HepG2 (cell line): ENCODE data around the gene GATD1. TPM values are rescaled to one million over a fixed set of nuclear protein-coding genes. Genes with fewer than 3 reads are reported as not detected.

ENCODE experiments used
- MEF2D ChIP-seq: sonication (generic); formaldehyde crosslinking; IDR thresholded peaks from 2 replicates; pipeline ENCODE4 v1.5.1; 2020; ENCODE audit warnings: mild to moderate bottlenecking, missing genetic modification reagents
- MEIS1 ChIP-seq: sonication (generic); formaldehyde crosslinking; IDR thresholded peaks from 2 replicates; pipeline ENCODE4 v1.9.0; 2021; ENCODE audit warnings: mild to moderate bottlenecking, missing genetic modification reagents, moderate library complexity, borderline replicate concordance
- RAD21 ChIP-seq: fragments of 450-650 bp; formaldehyde crosslinking; IDR thresholded peaks from 2 replicates; pipeline ENCODE4 v1.5.0; 2020; ENCODE audit warnings: mild to moderate bottlenecking
- RAD51 ChIP-seq: fragments of 450-650 bp; IDR thresholded peaks from 2 replicates; pipeline ENCODE4 v1.6.1; 2016; ENCODE audit warnings: borderline replicate concordance
- RCOR2 ChIP-seq: IDR thresholded peaks from 2 replicates; pipeline ENCODE4 v1.6.1; 2016; ENCODE audit warnings: missing biosample characterization, missing genetic modification reagents
- ZBTB38 ChIP-seq: sonication (generic); formaldehyde crosslinking; IDR thresholded peaks from 2 replicates; pipeline ENCODE4 v1.5.1; 2020; ENCODE audit warnings: mild to moderate bottlenecking, missing genetic modification reagents
- ZC3H4 ChIP-seq: sonication (generic); formaldehyde crosslinking; IDR thresholded peaks from 2 replicates; pipeline ENCODE4 v1.4.0; 2020; ENCODE audit warnings: missing genetic modification reagents, borderline replicate concordance
- ZNF567 ChIP-seq: sonication (generic); formaldehyde crosslinking; IDR thresholded peaks from 2 replicates; pipeline ENCODE4 v1.8.1; 2023; ENCODE audit warnings: mild to moderate bottlenecking, missing genetic modification reagents, borderline replicate concordance
- ZNF674 ChIP-seq: sonication (generic); formaldehyde crosslinking; IDR thresholded peaks from 2 replicates; pipeline ENCODE4 v1.5.0; 2020; ENCODE audit warnings: low read depth, mild to moderate bottlenecking, missing genetic modification reagents
- polyA plus RNA-seq, 8 experiments: library from polyadenylated mRNA; depleted of rRNA in 3 of 8; stranded (reverse) in 7 of 8; unstranded in 1 of 8; fragments of >200 nt; fragmentation: Illumina TruSeq in 4 of 8; extraction: Trizol in 4 of 8; gene quantifications; 2 replicates each; pipeline versions ENCODE4 v1.2.1 to v1.2.3, GENCODE V29; 2011 to 2016; ENCODE audit warnings: low read depth in 4 of 8, missing spikeins in 1 of 8, mixed read lengths in 1 of 8; ENCODE audit not compliant: insufficient read depth in 1 of 8
- total RNA-seq, 5 experiments: library from RNA; depleted of rRNA; stranded (reverse); fragments of >200 nt; fragmentation: Illumina TruSeq; extraction: Trizol; gene quantifications; 2 replicates each; pipeline ENCODE4 v1.2.3, GENCODE V29; 2016; ENCODE audit warnings: low read depth in 1 of 5
- TF ChIP-seq, protein P1 (sequence below): sonication (generic); formaldehyde crosslinking; IDR thresholded peaks from 2 replicates; pipeline ENCODE4 v1.4.0; 2020; ENCODE audit warnings: missing genetic modification reagents
- TF ChIP-seq, protein P2 (sequence below): sonication (generic); formaldehyde crosslinking; IDR thresholded peaks from 2 replicates; pipeline ENCODE4 v1.4.0; 2020; ENCODE audit warnings: missing genetic modification reagents
- TF ChIP-seq, protein P3 (sequence below): sonication (generic); formaldehyde crosslinking; IDR thresholded peaks from 2 replicates; pipeline ENCODE4 v1.4.0; 2020; ENCODE audit warnings: missing genetic modification reagents
- TF ChIP-seq, protein P4 (sequence below): sonication (generic); formaldehyde crosslinking; IDR thresholded peaks from 2 replicates; pipeline ENCODE4 v1.8.0; 2022; ENCODE audit warnings: missing genetic modification reagents, low read depth, mild to moderate bottlenecking, borderline replicate concordance
- TF ChIP-seq, protein P5 (sequence below): sonication (generic); formaldehyde crosslinking; IDR thresholded peaks from 2 replicates; pipeline ENCODE4 v1.4.0; 2020; ENCODE audit warnings: mild to moderate bottlenecking, missing genetic modification reagents

The GATD1 gene
- total and polyA plus RNA-seq, 2 of the 13 experiments (the other 11 are each of a cell fraction or from before 2014, with no cell fraction given), result 31.3 to 60.5 TPM

DNA sequence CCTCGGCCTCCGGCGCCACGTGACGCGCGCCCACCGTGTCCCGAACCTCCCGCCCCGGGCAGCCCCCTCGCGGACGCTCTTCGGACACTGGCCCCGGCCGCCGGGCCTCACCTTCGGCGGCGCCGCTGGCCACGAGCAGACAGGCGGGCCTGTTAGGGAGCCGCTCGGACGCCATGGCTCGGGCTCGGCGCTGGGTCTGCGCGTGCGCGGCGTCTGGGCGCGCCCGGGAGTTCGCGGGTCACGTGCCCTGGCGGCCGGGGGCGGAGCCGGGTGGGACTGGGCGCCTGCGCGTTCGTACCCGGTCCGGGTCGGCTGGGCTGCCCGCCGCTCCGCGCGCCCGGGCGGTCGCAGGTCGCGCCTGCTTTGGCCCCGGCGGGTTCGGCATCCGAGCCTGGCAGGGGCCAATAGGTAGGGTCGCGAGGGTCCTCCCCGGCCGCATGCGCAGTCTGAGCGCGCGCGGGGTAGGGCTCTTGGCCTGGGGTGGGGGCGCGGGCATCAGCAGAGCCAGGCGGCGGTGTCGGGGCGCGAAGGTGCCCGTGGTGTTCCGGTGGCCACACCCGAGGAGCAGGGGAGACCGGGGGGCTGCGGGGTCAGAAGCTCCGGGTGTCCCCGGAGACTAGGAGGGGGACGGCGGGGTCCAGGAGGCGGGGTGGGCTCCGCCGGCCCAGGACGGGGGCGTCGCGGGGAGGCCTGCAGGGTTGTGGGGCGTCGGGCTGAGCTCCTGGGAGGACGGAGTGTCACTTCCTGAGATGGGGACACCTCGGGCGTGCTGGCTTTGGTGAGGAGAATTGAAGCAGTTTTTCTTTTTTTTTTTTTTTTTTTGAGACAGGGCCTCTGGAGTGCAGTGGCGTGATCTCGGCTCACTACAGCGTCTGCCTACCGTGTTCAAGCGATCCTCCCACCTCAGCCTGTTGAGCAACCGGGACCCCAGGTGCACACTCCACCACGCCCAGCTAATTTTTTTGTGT lies at the start of gene GATD1 (continued):
- TF ChIP-seq, protein P1, sequence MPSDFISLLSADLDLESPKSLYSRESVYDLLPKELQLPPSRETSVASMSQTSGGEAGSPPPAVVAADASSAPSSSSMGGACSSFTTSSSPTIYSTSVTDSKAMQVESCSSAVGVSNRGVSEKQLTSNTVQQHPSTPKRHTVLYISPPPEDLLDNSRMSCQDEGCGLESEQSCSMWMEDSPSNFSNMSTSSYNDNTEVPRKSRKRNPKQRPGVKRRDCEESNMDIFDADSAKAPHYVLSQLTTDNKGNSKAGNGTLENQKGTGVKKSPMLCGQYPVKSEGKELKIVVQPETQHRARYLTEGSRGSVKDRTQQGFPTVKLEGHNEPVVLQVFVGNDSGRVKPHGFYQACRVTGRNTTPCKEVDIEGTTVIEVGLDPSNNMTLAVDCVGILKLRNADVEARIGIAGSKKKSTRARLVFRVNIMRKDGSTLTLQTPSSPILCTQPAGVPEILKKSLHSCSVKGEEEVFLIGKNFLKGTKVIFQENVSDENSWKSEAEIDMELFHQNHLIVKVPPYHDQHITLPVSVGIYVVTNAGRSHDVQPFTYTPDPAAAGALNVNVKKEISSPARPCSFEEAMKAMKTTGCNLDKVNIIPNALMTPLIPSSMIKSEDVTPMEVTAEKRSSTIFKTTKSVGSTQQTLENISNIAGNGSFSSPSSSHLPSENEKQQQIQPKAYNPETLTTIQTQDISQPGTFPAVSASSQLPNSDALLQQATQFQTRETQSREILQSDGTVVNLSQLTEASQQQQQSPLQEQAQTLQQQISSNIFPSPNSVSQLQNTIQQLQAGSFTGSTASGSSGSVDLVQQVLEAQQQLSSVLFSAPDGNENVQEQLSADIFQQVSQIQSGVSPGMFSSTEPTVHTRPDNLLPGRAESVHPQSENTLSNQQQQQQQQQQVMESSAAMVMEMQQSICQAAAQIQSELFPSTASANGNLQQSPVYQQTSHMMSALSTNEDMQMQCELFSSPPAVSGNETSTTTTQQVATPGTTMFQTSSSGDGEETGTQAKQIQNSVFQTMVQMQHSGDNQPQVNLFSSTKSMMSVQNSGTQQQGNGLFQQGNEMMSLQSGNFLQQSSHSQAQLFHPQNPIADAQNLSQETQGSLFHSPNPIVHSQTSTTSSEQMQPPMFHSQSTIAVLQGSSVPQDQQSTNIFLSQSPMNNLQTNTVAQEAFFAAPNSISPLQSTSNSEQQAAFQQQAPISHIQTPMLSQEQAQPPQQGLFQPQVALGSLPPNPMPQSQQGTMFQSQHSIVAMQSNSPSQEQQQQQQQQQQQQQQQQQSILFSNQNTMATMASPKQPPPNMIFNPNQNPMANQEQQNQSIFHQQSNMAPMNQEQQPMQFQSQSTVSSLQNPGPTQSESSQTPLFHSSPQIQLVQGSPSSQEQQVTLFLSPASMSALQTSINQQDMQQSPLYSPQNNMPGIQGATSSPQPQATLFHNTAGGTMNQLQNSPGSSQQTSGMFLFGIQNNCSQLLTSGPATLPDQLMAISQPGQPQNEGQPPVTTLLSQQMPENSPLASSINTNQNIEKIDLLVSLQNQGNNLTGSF (CRISPR knock-in tag), result peak; percentile 75; the same call in 1 of the 2 replicates
- 0 out of 2 replicates have a peak, but pooled peaks have one; percentile 59 for TF ChIP-seq ZNF674 (CRISPR knock-in tag)
- 0 out of 2 replicates have a peak, but pooled peaks have one; percentile 25 for TF ChIP-seq RAD21
- TF ChIP-seq, protein P2, sequence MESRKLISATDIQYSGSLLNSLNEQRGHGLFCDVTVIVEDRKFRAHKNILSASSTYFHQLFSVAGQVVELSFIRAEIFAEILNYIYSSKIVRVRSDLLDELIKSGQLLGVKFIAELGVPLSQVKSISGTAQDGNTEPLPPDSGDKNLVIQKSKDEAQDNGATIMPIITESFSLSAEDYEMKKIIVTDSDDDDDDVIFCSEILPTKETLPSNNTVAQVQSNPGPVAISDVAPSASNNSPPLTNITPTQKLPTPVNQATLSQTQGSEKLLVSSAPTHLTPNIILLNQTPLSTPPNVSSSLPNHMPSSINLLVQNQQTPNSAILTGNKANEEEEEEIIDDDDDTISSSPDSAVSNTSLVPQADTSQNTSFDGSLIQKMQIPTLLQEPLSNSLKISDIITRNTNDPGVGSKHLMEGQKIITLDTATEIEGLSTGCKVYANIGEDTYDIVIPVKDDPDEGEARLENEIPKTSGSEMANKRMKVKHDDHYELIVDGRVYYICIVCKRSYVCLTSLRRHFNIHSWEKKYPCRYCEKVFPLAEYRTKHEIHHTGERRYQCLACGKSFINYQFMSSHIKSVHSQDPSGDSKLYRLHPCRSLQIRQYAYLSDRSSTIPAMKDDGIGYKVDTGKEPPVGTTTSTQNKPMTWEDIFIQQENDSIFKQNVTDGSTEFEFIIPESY (CRISPR knock-in tag), result no peak
- no peak for TF ChIP-seq MEF2D (CRISPR knock-in tag)
- TF ChIP-seq RAD51, result no peak
- 0 out of 2 replicates have a peak, but pooled peaks have one; percentile 20 for TF ChIP-seq MEIS1 (CRISPR knock-in tag)
- TF ChIP-seq, protein P3, sequence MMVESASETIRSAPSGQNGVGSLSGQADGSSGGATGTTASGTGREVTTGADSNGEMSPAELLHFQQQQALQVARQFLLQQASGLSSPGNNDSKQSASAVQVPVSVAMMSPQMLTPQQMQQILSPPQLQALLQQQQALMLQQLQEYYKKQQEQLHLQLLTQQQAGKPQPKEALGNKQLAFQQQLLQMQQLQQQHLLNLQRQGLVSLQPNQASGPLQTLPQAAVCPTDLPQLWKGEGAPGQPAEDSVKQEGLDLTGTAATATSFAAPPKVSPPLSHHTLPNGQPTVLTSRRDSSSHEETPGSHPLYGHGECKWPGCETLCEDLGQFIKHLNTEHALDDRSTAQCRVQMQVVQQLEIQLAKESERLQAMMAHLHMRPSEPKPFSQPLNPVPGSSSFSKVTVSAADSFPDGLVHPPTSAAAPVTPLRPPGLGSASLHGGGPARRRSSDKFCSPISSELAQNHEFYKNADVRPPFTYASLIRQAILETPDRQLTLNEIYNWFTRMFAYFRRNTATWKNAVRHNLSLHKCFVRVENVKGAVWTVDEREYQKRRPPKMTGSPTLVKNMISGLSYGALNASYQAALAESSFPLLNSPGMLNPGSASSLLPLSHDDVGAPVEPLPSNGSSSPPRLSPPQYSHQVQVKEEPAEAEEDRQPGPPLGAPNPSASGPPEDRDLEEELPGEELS (CRISPR knock-in tag), result peak; percentile 17; the same call in 1 of the 2 replicates
- TF ChIP-seq, protein P4, sequence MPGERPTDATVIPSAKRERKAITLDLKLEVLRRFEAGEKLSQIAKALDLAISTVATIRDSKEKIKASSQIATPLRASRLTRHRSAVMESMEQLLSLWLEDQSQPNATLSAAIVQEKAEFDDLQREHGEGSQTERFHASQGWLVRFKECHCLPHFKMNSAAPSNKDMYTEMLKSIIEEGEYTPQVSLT, result no peak
- no peak for TF ChIP-seq ZC3H4 (CRISPR knock-in tag)
- TF ChIP-seq, protein P5, sequence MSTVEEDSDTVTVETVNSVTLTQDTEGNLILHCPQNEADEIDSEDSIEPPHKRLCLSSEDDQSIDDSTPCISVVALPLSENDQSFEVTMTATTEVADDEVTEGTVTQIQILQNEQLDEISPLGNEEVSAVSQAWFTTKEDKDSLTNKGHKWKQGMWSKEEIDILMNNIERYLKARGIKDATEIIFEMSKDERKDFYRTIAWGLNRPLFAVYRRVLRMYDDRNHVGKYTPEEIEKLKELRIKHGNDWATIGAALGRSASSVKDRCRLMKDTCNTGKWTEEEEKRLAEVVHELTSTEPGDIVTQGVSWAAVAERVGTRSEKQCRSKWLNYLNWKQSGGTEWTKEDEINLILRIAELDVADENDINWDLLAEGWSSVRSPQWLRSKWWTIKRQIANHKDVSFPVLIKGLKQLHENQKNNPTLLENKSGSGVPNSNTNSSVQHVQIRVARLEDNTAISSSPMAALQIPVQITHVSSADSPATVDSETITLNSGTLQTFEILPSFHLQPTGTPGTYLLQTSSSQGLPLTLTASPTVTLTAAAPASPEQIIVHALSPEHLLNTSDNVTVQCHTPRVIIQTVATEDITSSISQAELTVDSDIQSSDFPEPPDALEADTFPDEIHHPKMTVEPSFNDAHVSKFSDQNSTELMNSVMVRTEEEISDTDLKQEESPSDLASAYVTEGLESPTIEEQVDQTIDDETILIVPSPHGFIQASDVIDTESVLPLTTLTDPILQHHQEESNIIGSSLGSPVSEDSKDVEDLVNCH, result no peak
- TF ChIP-seq ZBTB38 (CRISPR knock-in tag), result no peak
- 0 out of 2 replicates have a peak, but pooled peaks have one; percentile 27 for TF ChIP-seq ZNF567 (CRISPR knock-in tag)
- TF ChIP-seq RCOR2, result no peak
